Measurements from ENCODE around the gene CFAP77. TPM values are rescaled to one million over a fixed set of nuclear protein-coding genes. Genes with fewer than 3 reads are reported as not detected.
A peak's percentile ranks its signal among the peaks of the same experiment; 100 is the strongest.

CFAP77 gene
- total and polyA plus RNA-seq, 9 of the 15 experiments (the other 6 are each of a cell fraction or from before 2014, with no cell fraction given): not detected

- no TSS peak for BruUV-seq (replicated peaks)
- Histone ChIP-seq H3K36me3 (ENCODE audit: control insufficient read depth, insufficient read depth, low read length) (no peaks in the 10 kb centered on the region), H4K20me1 (replicated peaks; ENCODE audit: control insufficient read depth, insufficient read depth, low read length) (peaks cover 11% of the 10 kb centered on the region; the same call in 1 of the 2 replicates), H3K79me2 (ENCODE audit: control insufficient read depth, insufficient read depth, low read length) (no peaks in the 10 kb centered on the region), H3K9me3 (replicated peaks; ENCODE audit: control insufficient read depth, insufficient read depth, low read depth, low read length) (no peaks in the 10 kb centered on the region), H3K4me1 (replicated peaks in 1 of 2; ENCODE audit: control insufficient read depth in 2 of 2, insufficient read depth in 2 of 2, low read length in 2 of 2) (no peaks in the 10 kb centered on the region), H3K27me3 (ENCODE audit: control insufficient read depth in 2 of 2, insufficient read depth in 2 of 2, low read length in 2 of 2) (peaks cover 59 to 70% of the 10 kb centered on the region in 2 experiments), H3K9ac (ENCODE audit: insufficient read depth in 1 of 2, low read depth in 2 of 2, low read length in 2 of 2) (no peak overlapping the region), H2AFZ (ENCODE audit: low read depth, low read length) (no peak overlapping the region), H3K4me3 (no peak overlapping the region), H3K9me1 (ENCODE audit: control insufficient read depth, insufficient read depth, low read length) (no peaks in the 10 kb centered on the region), H3K4me2 (ENCODE audit: insufficient read depth, low read length) (no peak overlapping the region), H3K27ac (ENCODE audit: extremely low read depth, low read depth, low read length) (no peak overlapping the region)
- in situ Hi-C loops (cut with MboI): loop anchor here (5.0 kb wide), 1 partner anchor 372 kb away; no protein-coding TSS in a partner anchor
- intact Hi-C loops (cut with micrococcal nuclease): no loop called here
- FAIRE-seq: no peak
- ChIA-PET CTCF (ENCODE audit: low intra/inter-chr PET ratio) (no interaction called here), POLR2A (interaction anchor here (1.0 kb wide), 1 partner anchor 11 kb away, joined by 3 read pairs; no protein-coding TSS in a partner anchor)
- ATAC-seq: no peak
- no peak for DNase-seq (ENCODE audit: extremely low read depth in 1 of 4, low spot score in 3 of 4)
- 2% methylated on average over 22 of the region's 22 CpGs for WGBS (ENCODE audit: insufficient coverage, low coverage, missing lambda C conversion rate)
- TF ChIP-seq CBX2 (IDR thresholded peaks at IDR 0.05; ENCODE audit: insufficient read depth, low read length, poor library complexity, severe bottlenecking) (peak; percentile 92), KLF16 (IDR thresholded peaks at IDR 0.05) (no peak), TSC22D4 (tag; IDR thresholded peaks at IDR 0.05) (no peak), TOE1 (IDR thresholded peaks at IDR 0.05; ENCODE audit: borderline replicate concordance) (no peak), TOE1 (CRISPR knock-in tag; IDR thresholded peaks at IDR 0.05; ENCODE audit: borderline replicate concordance, low read depth) (no peak), ZKSCAN8 (CRISPR knock-in tag; IDR thresholded peaks at IDR 0.05) (no peak), TBP (optimal IDR thresholded peaks at IDR 0.05; ENCODE audit: low read depth, low read length) (no peak), HES1 (IDR thresholded peaks at IDR 0.05; ENCODE audit: low read depth) (no peak), SP1 (CRISPR knock-in tag; IDR thresholded peaks at IDR 0.05) (no peak), BRF2 (IDR thresholded peaks at IDR 0.05; ENCODE audit: borderline replicate concordance, insufficient read depth, insufficient read length) (no peak), EP300 (IDR thresholded peaks at IDR 0.05; ENCODE audit: low read length) (no peak), CBX8 (IDR thresholded peaks at IDR 0.05; ENCODE audit: borderline replicate concordance, extremely low read depth, low read depth, low read length, poor library complexity, severe bottlenecking) (peak; percentile 14), HIVEP1 (CRISPR knock-in tag; IDR thresholded peaks at IDR 0.05) (no peak), ETV1 (tag; conservative IDR thresholded peaks at IDR 0.05; ENCODE audit: low read depth) (no peak)
- TF ChIP-seq, protein P1, sequence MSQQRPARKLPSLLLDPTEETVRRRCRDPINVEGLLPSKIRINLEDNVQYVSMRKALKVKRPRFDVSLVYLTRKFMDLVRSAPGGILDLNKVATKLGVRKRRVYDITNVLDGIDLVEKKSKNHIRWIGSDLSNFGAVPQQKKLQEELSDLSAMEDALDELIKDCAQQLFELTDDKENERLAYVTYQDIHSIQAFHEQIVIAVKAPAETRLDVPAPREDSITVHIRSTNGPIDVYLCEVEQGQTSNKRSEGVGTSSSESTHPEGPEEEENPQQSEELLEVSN (IDR thresholded peaks at IDR 0.05; ENCODE audit: borderline replicate concordance in 1 of 2, extremely low read depth in 1 of 2, insufficient read depth in 1 of 2, insufficient read length in 1 of 2, low read depth in 1 of 2, low read length in 1 of 2, poor library complexity in 1 of 2, severe bottlenecking in 1 of 2): no peak
- TF ChIP-seq, protein P2, sequence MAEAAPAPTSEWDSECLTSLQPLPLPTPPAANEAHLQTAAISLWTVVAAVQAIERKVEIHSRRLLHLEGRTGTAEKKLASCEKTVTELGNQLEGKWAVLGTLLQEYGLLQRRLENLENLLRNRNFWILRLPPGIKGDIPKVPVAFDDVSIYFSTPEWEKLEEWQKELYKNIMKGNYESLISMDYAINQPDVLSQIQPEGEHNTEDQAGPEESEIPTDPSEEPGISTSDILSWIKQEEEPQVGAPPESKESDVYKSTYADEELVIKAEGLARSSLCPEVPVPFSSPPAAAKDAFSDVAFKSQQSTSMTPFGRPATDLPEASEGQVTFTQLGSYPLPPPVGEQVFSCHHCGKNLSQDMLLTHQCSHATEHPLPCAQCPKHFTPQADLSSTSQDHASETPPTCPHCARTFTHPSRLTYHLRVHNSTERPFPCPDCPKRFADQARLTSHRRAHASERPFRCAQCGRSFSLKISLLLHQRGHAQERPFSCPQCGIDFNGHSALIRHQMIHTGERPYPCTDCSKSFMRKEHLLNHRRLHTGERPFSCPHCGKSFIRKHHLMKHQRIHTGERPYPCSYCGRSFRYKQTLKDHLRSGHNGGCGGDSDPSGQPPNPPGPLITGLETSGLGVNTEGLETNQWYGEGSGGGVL (CRISPR knock-in tag; IDR thresholded peaks at IDR 0.05): no peak
Observed at GRCh38 chr9:132424857-132425674, 15.1 kb downstream of the CFAP77 start.

All from K562 (cell line).